Left colon (tissue), 2 donors: ENCODE data around the gene ENTR1. TPM values are rescaled to one million over a fixed set of nuclear protein-coding genes. Genes with fewer than 3 reads are reported as not detected.

ENCODE experiments used
- ATAC-seq: fragments of 200-7000 bp; cut with Tn5 transposase; one replicate; pipeline ENCODE4 v1.9.1; 2020; ENCODE audit warnings: mild to moderate bottlenecking, moderate library complexity
- DNase-seq, 2 donors: peaks; one replicate each; pipeline ENCODE4 v3.0.0-alpha.2; 2020
- intact Hi-C, 2 donors: fragments of 100-400 bp; cut with DNase I in 1 of 2; cut with micrococcal nuclease in 1 of 2; formaldehyde crosslinking; loops; one replicate each; pipeline versions ENCODE4 v1.11.2 to v1.14.0; 2022; cut with DNase I, micrococcal nuclease
- total RNA-seq, 2 donors: library from RNA; stranded (reverse); fragmentation: NEBNext Ultra II Directional; extraction: Animal tissue kit (Norgen Biotek cat#: 25700); gene quantifications; one replicate each; pipeline ENCODE4 v1.2.1, GENCODE V29; 2021
- donor health status: DM: no; HTN: no; CAD: no.
- donor health status: DM: yes; HTN: yes; CAD: no.

Gene ENTR1
- total RNA-seq, 2 donors from 2014 or later, result 29.8 to 33.2 TPM

GRCh38 chr9:136402067-136402466 is 8.3 kb downstream of the ENTR1 start:
- DNase-seq (no peak), ATAC-seq (no peak)
- intact Hi-C loops, result no loop called here

DNA sequence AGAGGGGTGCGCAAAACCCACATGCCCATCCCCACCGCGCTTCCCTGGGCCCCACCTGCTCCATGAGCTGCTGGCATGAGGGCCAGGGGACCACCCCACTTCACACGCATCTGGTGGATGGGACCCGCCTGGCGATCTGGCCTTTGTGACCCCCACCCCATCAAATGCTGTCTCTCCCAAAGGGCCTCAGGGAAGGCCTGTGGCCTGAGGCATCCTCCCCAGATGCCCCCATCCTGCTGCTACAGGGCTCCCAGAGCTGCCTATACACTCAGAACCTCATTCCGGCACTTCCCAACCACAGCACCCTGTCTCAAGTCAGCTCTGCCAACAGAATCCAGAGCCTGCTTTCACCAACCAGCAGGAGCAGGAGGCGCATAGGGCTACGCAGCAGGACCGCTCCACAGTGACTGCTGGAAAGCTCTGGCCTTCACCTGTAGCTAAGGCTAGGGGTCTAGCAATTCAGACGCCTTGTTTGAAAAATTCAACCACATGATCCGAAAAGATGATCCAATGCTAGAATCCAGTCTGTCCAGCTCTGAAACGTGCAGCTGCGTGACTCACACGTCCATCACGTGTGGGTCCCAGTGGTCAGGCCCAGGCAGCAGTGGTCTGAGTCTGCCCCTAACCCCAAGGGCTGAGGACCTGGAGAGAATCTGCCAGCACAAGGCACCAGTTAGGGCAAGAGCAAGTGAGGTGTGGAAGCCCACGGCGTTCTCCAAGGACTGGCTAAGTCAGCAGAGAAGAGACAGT is 9.1 kb downstream of the ENTR1 start:
- intact Hi-C loops, result no loop called here
- no peak for DNase-seq

DNA sequence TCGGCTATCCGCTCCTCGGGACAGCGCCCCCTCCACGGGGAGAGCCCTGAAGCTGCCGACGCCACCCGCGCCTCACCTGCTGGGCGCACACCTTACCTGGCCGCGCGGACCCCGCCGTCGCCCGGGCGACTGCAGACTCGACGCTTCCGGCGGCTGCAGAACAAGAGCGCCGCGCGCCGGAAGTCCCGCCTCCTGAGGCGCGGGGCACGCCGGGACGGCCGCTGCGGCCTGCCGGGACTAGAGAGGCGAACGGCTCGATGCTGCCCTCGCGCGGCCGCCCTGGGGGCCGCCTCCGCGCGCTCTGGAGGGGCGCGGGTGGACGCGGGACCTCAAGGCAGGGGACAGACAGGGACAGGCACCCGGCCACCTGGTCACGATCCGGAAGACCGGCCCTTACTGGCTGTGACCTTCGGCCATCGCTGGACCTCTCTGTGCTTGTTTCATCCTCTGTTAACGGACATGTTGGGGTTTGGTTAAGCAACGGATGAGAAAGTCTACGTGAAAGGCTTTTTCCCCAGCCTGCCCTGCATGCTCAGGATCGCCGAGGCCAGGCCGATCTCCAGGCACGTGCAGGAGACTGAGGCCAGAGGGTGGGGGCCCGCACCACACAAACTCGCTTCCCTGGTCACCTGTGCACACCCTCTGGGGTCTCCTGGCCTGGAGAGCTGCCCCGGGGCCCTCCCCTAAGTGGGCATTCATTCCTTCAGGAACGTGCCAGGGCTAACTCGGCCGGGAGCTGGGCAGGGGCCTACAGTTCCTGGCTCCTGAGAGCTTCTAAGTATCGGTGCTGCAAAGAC is 10.2 kb downstream of the ENTR1 start, which contains the start of gene SNAPC4:
TSS of gene SNAPC4 (minus strand) at position 133 of the 797 bp plus-strand sequence. CDS start 1,742 bp downstream, outside the sequence.
- intact Hi-C loops, result no loop called here
- peak; percentile 76 to 88 for DNase-seq
- peak; percentile 89 for ATAC-seq

More for the DNA sequence above, 9.1 kb downstream of the ENTR1 start:
- ATAC-seq, result no peak

- peak in 1 of 2 donors; percentile 28 for DNase-seq
- ATAC-seq, result peak; percentile 21
- intact Hi-C loops, result no loop called here
These were observed 11.0 kb downstream of the ENTR1 start for GRCh38 chr9:136399176-136400037.

DNA sequence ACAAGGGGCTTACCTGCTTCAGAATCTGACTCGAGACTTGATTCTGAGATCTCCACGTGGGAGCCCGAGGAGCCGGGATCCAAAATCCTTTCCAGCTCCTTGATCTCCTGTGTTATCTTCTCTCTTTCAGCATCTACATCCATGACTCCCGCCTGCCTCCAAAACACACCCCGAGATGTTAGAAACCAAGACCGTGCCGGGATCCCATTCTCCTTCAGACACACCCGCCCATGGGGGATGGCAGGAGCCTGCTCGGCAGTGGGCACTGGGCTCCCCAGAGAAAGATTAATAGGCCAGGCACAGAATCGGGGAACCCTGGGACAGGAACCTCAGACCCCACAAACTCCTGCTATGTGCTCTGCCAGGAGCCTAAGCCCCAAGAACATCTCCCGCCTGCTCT is 12.1 kb downstream of the ENTR1 start:
- DNase-seq (no peak), ATAC-seq (no peak)
- intact Hi-C loops, result no loop called here

DNA sequence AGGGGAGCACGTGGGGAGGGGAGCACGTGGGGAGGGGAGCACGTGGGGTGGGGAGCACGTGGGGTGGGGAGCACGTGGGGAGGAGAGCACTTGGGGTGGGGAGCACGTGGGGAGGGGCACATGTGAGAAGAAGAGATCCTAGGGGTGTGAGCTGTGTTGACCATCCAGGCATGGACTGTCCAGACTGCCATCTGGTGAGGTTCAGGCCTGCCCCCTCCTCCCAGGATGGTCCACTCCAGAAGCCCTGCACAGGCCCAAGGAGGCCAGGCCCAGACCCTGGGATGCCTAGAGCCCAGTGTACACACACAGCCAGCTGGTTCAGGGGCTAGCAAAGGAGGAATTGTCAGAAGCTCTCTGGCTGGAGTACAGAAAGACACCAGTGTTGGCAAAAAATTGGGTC is 12.8 kb downstream of the ENTR1 start:
- ATAC-seq (no peak), DNase-seq (no peak)
- intact Hi-C loops, result no loop called here

GRCh38 chr9:136396219-136396515 is 14.2 kb downstream of the ENTR1 start:
- DNase-seq, result no peak
- peak; percentile 38 for ATAC-seq
- intact Hi-C loops, result no loop called here

- ATAC-seq, result no peak
- intact Hi-C loops, result no loop called here
- DNase-seq, result peak in 1 of 2 donors; percentile 25
These were observed 14.8 kb downstream of the ENTR1 start for GRCh38 chr9:136395345-136396218.

DNA sequence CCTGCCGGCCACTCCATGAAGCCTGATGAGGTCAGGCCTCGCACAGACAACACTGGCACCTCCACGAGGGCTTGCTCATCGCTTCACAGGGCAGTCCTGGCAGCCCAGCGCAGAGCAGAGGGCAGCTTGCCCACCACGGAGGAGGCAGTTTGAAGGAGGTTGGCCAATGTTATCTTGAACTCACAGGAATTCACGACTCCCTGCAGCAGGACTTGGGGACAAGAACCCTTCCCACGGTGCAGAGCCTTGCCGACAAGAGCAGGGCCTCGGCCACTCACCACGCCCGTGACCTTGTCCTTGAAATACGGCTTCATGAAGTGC is 15.4 kb downstream of the ENTR1 start:
- ATAC-seq (no peak), DNase-seq (no peak)
- intact Hi-C loops, result no loop called here

GRCh38 chr9:136394312-136395019 is 15.9 kb downstream of the ENTR1 start:
- no peak for DNase-seq
- ATAC-seq, result no peak
- intact Hi-C loops, result no loop called here

DNA sequence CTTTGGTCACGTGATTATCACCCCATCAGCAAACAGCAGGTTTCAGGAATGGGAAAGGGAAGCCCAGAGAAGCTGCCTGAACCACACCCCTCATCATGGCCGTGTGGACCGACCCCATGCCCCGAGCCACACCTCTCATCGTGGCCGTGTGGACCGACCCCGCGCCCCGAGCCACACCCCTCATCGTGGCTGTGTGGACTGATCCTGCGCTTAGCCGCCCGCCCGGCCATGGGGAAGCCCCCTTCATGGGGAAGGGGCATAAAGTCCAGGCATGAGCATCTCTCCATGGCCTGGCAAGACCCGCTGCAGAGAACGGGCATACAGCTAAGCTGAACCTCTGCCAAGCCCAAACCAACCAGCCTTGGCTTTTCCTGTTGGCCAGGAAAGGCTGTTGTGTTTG is 16.9 kb downstream of the ENTR1 start:
- ATAC-seq (no peak), DNase-seq (no peak)
- intact Hi-C loops, result no loop called here

- ATAC-seq (no peak), DNase-seq (no peak)
- intact Hi-C loops, result no loop called here
These were observed 17.6 kb downstream of the ENTR1 start for GRCh38 chr9:136392538-136393449.

- intact Hi-C loops, result no loop called here
- no peak for ATAC-seq
These were observed 18.5 kb downstream of the ENTR1 start for GRCh38 chr9:136391737-136392537.

GRCh38 chr9:136389396-136389795 is 21.0 kb downstream of the ENTR1 start:
- no peak for ATAC-seq
- intact Hi-C loops, result no loop called here
- no peak for DNase-seq

More at GRCh38 chr9:136391737-136392537, 18.5 kb downstream of the ENTR1 start:
- DNase-seq, result no peak

GRCh38 chr9:136387217-136387616 is 23.2 kb downstream of the ENTR1 start:
- intact Hi-C loops, result no loop called here
- ATAC-seq (no peak), DNase-seq (no peak)

DNA sequence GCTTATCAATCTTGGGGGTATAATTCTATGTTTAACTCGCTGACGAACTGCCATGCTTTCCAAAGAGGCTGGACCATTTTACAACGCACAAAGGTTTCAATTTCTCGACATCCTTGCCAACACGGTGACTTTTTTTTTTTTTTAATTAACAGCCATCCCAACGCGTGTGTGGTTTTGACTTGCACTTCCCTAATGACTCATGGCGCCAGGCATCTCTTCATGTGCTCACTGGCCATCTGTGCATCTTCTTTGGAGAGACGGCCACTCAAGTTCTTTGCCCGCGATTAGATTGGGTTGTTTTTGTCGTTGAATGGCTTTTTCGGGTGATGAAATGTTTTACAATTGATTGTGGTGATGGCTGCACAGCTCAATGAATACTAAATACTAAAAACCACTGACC is 24.4 kb downstream of the ENTR1 start:
- intact Hi-C loops, result no loop called here
- ATAC-seq (no peak), DNase-seq (no peak)
